Immature natural killer cell (primary cell): ENCODE results near the gene GNB5. TPM values are rescaled to one million over a fixed set of nuclear protein-coding genes. Genes with fewer than 3 reads are reported as not detected.
A peak's percentile ranks its signal among the peaks of the same experiment; 100 is the strongest.
"Not testable (repeated sequence)": the region's sequence is repeated elsewhere in the genome, so short reads cannot be mapped to it uniquely, and the experiment has no call there.

Experiments
- DNase-seq, 3 donors: peaks; one replicate each; pipeline ENCODE4 v3.0.0; 2022; ENCODE audit warnings: mixed read lengths in 1 of 3
- H3K27ac Mint-ChIP-seq, 6 donors: one replicate each; pipeline ENCODE4 v1.8.0; 2020; ENCODE audit warnings: mixed read lengths in 6 of 6, mild to moderate bottlenecking in 5 of 6, inconsistent platforms in 4 of 6, moderate library complexity in 3 of 6
- H3K27me3 Mint-ChIP-seq, 3 donors: one replicate each; pipeline ENCODE4 v1.8.0; 2020 to 2021; ENCODE audit warnings: low read depth in 3 of 3, mild to moderate bottlenecking in 3 of 3, mixed read lengths in 3 of 3, moderate library complexity in 3 of 3, inconsistent platforms in 1 of 3
- H3K36me3 Mint-ChIP-seq, 3 donors: one replicate each; pipeline ENCODE4 v1.8.0; 2020; ENCODE audit warnings: mixed read lengths in 3 of 3, inconsistent platforms in 2 of 3, mild to moderate bottlenecking in 2 of 3
- H3K4me1 Mint-ChIP-seq, 2 donors: one replicate each; pipeline ENCODE4 v1.8.0; 2020; ENCODE audit warnings: inconsistent platforms in 2 of 2, mild to moderate bottlenecking in 2 of 2, mixed read lengths in 2 of 2, moderate library complexity in 1 of 2
- H3K4me3 Mint-ChIP-seq, 5 donors: one replicate each; pipeline ENCODE4 v1.8.0; 2020; ENCODE audit warnings: mild to moderate bottlenecking in 5 of 5, mixed read lengths in 5 of 5, inconsistent platforms in 3 of 5, moderate library complexity in 3 of 5
- H3K9me3 Mint-ChIP-seq, 6 donors: one replicate each; pipeline ENCODE4 v1.8.0; 2020; ENCODE audit warnings: mild to moderate bottlenecking in 6 of 6, mixed read lengths in 6 of 6, inconsistent platforms in 4 of 6, moderate library complexity in 3 of 6
- polyA plus RNA-seq, 3 donors: library from polyadenylated mRNA; unstranded; fragments of 300-500 nt; fragmentation: Illumina TruSeq; gene quantifications; one replicate each; pipeline ENCODE4 v1.2.3, GENCODE V29; 2021

Gene GNB5
- polyA plus RNA-seq, 3 donors from 2014 or later = 19.0 to 23.6 (median 22.3) TPM

DNA sequence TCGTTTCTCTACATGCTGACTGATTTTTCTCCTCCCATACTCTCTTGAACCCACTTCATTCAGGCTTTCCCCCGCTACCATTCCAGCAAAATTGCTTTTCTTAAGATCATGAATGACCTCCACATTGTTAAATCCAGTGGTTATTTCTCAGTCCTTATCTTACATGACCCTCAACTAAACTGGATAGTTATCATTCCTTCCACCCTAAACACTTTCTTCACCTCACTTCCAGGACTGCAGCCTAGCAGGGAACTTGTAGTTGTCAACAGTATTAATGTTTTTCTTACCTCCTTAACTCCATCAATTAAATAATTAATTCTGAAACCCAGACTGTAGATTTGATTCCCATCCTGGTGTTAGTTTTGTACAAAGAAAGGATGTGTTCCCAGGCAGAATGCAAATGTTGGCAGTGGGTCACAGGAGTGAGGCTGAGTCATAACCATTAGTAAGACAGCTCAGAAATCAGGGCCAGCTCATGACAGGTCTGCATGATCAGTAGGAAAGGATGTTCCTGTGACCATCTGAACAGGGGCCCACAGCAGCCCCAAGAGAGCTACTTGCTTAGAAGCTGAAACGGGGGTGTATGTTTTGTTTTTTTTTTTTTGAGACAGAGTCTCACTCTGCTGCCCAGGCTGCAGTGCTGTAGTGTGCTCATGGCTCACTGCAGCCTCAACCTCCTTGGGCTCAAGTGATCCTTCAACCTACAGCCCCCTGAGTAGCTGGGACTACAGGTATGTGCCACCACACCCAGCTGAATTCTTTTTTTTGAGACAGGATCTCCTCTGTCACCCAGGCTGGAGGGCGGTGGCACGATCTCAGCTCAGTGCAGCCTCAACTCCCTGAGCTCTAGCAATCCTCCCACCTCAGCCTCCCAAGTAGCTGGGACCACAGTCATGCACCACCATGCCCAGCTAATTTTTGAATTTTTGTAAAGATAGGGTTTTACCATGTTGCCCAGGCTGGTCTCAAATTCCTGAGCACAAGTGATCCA lies 87.7 kb downstream of the GNB5 start:
- H3K4me1 Mint-ChIP-seq = peaks cover 3 to 5% of the 10 kb centered on the region in 2 donors
- peaks cover 0 to 7% (median under 1%) of the 10 kb centered on the region in 3 donors for H3K27me3 Mint-ChIP-seq
- H3K4me3 Mint-ChIP-seq = no peak overlapping the region
- DNase-seq = no peak
- no peaks in the 10 kb centered on the region for H3K9me3 Mint-ChIP-seq
- no peak overlapping the region for H3K27ac Mint-ChIP-seq
- peaks cover 0 to 5% (median 0%) of the 10 kb centered on the region in 3 donors for H3K36me3 Mint-ChIP-seq

DNA sequence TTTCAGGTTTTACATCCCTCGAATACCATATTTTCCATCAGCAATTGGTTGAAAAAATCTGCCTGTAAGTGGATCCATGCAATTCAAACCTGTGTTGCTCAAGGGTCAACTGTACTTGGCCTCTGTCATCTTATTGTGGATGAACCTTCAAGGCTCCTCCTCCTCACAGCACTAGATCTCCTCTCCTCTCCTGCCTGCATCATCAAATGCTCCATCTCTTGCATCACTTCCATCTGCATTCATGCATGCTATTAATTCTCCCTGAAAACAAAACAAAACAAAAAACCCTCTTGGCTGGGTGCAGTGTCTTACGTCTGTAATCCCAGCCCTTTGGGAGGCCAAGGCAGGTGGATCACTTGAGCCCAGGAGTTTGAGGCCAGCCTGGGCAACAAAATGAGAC lies 88.7 kb downstream of the GNB5 start:
- Mint-ChIP-seq H3K4me1 (peaks cover 3 to 5% of the 10 kb centered on the region in 2 donors), H3K36me3 (peaks cover 0 to 5% (median 0%) of the 10 kb centered on the region in 3 donors), H3K27me3 (peaks cover 0 to 7% (median 0%) of the 10 kb centered on the region in 3 donors), H3K4me3 (no peak overlapping the region), H3K9me3 (no peaks in the 10 kb centered on the region), H3K27ac (no peak overlapping the region)
- DNase-seq = no peak

DNA sequence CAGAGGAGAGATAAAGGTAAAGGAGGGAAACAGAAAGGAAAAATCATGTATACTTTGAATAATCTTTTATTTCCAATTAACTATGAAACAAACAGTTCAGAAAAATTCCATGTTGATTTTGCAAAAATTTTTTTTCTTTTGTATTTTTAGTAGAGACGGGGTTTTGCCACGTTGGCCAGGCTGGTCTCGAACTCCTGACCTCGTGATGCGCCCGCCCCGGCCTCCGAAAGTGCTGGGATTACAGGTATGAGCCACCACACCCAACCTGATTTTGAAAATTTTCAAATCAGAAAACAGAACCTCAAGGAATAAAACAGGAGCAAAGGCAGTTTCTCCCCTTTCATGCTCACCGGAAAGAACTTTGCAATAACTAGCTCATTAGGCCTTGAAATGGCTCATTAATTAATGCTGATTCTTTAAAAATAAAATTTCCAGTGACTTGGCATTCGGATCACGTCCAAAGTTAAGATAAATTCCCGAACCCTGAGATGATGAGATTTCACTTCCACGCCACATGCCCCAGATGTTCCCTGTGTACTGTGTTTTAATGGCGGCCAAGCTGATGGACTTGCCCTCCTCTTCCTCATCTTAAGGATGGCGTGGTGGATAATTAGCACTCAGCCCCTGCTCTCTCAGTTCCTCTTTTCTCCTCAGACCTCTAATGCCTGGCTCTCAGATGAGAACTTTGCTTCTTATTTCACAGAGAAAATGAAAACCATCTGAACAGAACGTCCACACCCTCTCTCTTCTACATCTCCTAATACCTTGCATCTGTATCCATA lies 89.5 kb downstream of the GNB5 start:
- Mint-ChIP-seq H3K36me3 (peaks cover 0 to 5% (median 0%) of the 10 kb centered on the region in 3 donors), H3K4me1 (peaks cover 3 to 5% of the 10 kb centered on the region in 2 donors), H3K27ac (no peak overlapping the region), H3K27me3 (peaks cover 0 to 6% (median 0%) of the 10 kb centered on the region in 3 donors), H3K4me3 (no peak overlapping the region), H3K9me3 (no peaks in the 10 kb centered on the region)
- DNase-seq = no peak

DNA sequence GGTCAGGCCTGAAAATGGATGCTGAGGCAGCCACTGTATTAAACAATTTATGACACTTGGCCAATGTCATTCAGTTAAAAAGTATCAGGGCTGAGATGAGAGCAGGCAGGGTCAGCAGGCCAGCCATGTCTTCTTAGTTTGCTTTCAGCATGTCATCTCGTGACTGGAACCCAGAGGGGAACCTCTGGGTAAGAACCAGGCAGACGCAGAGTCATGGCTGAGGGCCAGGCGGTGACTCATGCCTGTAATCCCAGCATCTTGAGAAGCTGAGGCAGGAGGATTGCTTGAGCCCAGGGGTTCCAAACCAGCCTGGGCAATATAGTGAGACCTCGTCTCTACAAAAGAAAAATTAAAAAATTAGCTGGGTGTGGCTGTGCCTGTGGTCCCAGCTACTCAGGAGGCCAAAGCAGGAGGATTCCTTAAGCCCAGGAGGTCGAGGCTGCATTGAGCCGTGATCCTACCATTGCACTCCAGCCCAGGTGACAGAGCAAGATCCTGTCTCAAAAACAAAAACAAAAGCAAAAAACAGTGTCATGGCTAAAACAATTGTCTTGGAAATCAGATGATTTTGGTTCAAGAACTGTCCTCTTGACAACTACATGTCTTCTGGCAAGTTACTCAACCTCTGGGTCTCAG lies 90.3 kb downstream of the GNB5 start:
- Mint-ChIP-seq H3K4me1 (peaks cover 3 to 5% of the 10 kb centered on the region in 2 donors), H3K4me3 (no peak overlapping the region), H3K27me3 (no peaks in the 10 kb centered on the region), H3K9me3 (no peaks in the 10 kb centered on the region), H3K36me3 (peaks cover 0 to 5% (median 0%) of the 10 kb centered on the region in 3 donors), H3K27ac (no peak overlapping the region)
- no peak for DNase-seq

DNA sequence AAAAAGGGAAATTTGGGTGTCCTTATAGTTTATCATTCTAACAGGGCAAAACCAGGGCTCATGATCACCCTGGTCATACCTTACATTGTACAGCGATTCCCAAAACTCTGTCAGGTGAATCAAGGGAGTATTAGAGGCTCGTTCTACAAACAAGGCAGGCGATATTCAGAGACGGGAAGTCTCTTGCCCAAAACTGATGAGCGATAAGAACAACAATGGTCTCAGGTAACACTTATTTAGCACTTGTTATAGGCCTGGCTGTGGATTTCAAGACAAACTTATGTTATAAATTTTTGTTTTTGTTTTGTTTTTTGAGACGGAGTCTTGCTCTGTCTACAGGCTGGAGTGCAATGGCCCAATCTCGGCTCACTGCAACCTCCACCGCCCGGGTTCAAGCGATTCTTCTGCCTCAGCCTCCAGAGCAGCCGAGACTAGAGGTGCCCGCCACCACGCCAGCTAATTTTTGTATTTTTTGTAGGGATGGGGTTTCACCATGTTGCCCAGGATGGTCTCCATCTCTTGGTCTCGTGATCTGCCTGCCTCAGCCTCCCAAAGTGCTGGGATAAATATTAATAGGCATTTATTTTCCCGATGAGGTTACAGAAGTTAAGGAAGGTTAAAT lies 91.4 kb downstream of the GNB5 start:
- no peaks in the 10 kb centered on the region for H3K9me3 Mint-ChIP-seq
- H3K27ac Mint-ChIP-seq = no peak overlapping the region
- H3K27me3 Mint-ChIP-seq = peaks cover 0 to 5% (median 0%) of the 10 kb centered on the region in 3 donors
- no peak for DNase-seq
- H3K36me3 Mint-ChIP-seq = peaks cover 0 to 5% (median 0%) of the 10 kb centered on the region in 3 donors
- peaks cover 3 to 5% of the 10 kb centered on the region in 2 donors for H3K4me1 Mint-ChIP-seq
- no peak overlapping the region for H3K4me3 Mint-ChIP-seq

DNA sequence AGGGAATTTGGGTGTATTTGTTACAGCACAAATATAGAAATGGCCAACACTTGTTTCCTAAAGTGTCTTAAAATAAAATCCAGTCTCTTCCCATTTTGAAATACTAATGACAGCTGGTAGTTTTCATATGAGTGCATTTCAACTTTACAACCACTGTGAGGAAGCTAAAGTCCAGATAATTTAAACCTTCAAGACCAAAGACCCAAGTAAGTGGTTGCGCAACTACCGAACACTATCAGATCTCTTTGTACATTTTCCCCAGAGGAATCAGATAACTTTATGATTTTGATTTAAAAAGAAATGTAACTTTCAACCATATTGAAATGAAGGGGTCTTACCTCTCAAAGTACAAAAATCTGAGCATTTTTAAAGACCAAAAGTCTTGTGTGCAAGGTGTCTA lies 92.9 kb downstream of the GNB5 start:
- H3K36me3 Mint-ChIP-seq = peaks cover 0 to 3% (median 0%) of the 10 kb centered on the region in 3 donors
- no peak overlapping the region for H3K27ac Mint-ChIP-seq
- H3K27me3 Mint-ChIP-seq = peaks cover 0 to 7% (median 3%) of the 10 kb centered on the region in 3 donors

DNA sequence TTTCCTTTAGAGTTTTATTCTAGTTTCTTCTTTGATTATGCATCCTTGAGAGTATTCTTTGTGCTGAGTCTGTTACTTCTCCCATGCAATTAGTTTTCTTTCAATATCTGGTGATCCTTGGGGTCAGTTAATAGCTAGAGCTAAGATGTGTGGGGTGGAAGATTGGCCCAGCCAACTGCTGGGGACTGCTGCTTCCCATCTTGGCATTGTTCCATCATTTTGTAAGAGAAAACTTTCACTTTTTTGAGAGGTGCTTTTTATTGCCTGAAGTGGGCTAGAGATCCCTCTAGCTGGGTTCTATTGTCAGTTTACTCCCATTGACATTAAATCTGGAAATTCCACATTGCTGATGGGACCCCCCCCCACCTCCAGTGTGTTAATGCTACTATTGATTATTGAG lies 94.0 kb downstream of the GNB5 start:
- H3K36me3 Mint-ChIP-seq = no peaks in the 10 kb centered on the region
- H3K4me3 Mint-ChIP-seq = no peak overlapping the region
- no peaks in the 10 kb centered on the region for H3K4me1 Mint-ChIP-seq
- peaks cover 0 to 7% (median 3%) of the 10 kb centered on the region in 3 donors for H3K27me3 Mint-ChIP-seq
- no peak for DNase-seq
- H3K27ac Mint-ChIP-seq = peak overlapping the region in 1 of 6 donors; percentile 35
- H3K9me3 Mint-ChIP-seq = no peaks in the 10 kb centered on the region

More for the DNA sequence above, 92.9 kb downstream of the GNB5 start:
- no peaks in the 10 kb centered on the region for H3K4me1 Mint-ChIP-seq
- no peaks in the 10 kb centered on the region for H3K9me3 Mint-ChIP-seq
- no peak overlapping the region for H3K4me3 Mint-ChIP-seq
- no peak for DNase-seq

DNA sequence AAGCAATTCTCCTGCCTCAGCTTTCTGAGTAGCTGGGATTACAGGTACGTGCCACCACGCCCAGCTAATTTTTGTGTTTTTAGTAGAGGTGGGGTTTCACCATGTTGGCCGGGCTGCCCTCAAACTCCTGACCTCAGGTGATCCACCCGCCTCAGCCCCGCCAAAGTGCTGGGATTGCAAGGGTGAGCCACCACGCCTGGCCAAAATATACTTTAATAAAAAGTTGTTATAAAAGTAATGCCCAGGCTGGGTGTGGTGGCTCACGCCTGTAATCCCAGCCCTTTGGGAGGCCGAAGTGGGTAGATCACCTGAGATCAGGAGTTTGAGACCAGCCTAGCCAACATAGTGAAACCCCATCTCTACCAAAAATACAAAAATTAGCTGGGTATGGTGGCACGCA lies 94.7 kb downstream of the GNB5 start:
- not testable (repeated sequence) for H3K36me3 Mint-ChIP-seq, H3K27me3 Mint-ChIP-seq, H3K4me1 Mint-ChIP-seq, H3K27ac Mint-ChIP-seq, DNase-seq, H3K9me3 Mint-ChIP-seq, H3K4me3 Mint-ChIP-seq

DNA sequence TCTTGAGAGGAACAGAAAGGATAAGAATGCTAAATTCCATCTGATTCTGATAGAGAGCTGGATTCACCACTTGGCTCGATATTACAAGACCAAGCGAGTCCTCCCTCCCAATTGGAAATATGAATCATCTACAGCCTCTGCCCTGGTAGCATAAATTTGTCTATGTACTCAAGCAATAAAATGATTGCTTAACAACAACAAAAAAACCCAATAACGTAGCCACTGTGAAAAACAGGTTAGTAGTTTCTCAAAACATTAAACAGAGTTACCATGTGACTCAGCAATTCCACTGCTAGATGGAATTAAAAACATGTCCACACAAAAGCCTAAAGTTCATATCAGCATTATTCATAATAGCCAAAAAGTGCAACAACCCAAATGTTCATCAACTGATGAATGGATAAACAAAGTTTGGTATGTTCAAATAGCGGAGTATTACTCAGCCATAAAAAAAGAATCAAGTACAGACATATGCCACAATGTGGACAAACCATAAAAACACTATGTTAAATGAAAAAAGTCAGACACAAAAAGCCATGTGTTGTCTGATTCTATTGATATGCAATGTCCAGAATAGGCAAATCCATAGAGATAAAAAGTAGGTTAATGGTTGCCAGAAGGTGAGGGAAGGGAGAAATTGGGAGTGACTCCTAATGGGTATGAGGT lies 95.5 kb downstream of the GNB5 start:
- DNase-seq = no peak
- Mint-ChIP-seq H3K36me3 (no peaks in the 10 kb centered on the region), H3K4me3 (no peak overlapping the region), H3K4me1 (no peaks in the 10 kb centered on the region), H3K27me3 (peaks cover 0 to 7% (median 3%) of the 10 kb centered on the region in 3 donors), H3K27ac (no peak overlapping the region), H3K9me3 (peaks cover 0 to under 1% (median under 1%) of the 10 kb centered on the region in 6 donors)

DNA sequence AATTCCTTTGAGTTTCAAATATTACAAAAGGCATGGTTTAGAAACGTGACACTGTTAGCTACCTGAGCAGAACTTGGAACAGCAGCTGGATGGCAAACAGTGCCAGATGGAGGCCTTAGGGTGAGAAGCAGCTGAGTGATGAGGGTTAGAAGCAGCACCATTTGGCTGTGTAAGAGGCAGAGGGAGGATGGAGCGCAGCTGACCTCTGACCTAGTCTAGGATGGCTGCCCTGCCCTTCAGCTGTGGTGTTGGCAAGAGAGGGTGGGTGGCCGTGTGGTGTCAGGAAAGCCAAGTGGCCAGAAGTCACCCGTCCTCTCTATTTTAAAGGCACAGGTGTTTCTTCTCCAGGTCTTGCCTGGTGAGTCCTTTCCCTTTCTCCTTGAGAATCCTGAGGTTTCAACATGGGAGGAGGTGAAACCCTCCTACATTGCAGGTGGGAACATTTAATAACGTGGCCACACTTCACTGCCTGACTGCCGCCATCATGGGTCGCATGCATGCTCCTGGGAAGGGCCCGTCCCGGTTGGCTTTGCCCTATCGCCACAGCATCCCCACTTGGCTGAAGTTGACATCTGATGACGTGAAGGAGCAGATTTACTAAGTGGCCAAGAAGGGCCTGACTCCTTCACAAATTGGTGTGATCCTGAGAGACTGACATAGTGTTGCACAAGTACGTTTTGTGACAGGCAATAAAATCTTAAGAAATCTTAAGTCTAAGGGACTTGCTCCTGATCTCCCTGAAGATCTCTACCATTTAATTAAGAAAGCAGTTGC lies 96.2 kb downstream of the GNB5 start:
- Mint-ChIP-seq H3K9me3 (peaks cover 0 to 8% (median 6%) of the 10 kb centered on the region in 6 donors), H3K27me3 (peaks cover 0 to 13% (median 5%) of the 10 kb centered on the region in 3 donors), H3K27ac (no peak overlapping the region), H3K4me3 (no peak overlapping the region), H3K4me1 (no peaks in the 10 kb centered on the region), H3K36me3 (peaks cover 0 to 6% (median 3%) of the 10 kb centered on the region in 3 donors)
- no peak for DNase-seq

DNA sequence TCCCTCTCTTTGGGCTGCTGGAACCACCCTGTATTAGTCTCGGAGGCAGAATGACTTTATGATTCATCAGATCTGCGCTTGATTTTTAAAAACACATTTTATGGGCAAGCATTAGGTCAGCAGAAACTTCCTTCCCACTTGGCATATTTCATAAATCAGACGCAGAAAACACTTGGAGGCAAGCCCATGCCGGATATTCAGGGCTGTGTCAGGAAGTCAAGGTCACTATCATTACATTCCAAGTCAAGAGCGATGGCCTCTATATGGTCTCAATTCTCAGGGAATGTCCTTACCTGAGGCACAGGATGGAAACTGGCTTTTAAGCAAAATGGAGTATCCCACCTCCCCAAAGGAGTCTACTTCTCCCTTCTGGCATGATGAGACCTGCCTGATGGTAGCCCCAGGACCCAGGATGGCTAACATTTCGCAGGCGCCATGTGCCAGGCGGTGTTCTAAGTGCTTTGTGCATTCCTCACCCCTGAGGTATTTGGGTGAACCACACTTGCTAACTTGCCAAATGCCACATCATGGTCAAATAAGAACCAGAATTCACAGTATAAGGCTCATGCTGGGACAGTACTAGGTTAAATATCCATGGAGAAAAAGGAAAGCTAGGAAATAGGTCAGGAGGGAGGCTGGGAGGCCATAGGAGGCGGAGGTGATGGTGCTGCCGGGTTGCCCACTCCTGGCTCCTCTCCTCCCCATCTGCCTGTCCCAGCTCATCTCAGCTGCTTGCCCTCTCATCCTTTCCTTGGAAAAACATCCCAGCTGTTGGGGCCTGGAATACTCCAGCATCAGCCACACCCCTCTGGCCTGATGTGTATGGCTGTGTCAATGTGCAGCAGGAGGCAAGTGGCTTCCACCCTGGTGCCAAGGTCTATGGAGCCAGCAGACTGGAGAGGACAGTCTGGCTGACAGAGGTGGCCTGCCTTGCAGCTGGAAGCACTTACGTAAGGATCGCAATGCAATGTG lies 97.4 kb downstream of the GNB5 start:
- Mint-ChIP-seq H3K36me3 (peaks cover 3 to 7% (median 6%) of the 10 kb centered on the region in 3 donors), H3K4me3 (no peak overlapping the region), H3K4me1 (no peaks in the 10 kb centered on the region), H3K27me3 (peaks cover 5 to 17% (median 7%) of the 10 kb centered on the region in 3 donors), H3K9me3 (peaks cover 5 to 15% (median 12%) of the 10 kb centered on the region in 6 donors), H3K27ac (no peak overlapping the region)
- DNase-seq = no peak
